GM12875 (cell line): ENCODE results near the gene SF3A2.

ENCODE experiments used
- H3K4me3 ChIP-seq: one replicate; pipeline ENCODE4 v1.5.1; 2011; ENCODE audit warnings: low read depth, low read length, control low read depth
- TF ChIP-seq, protein P1 (sequence below): IDR thresholded peaks from 2 replicates; pipeline ENCODE4 v1.5.1; 2011; ENCODE audit warnings: low read depth, mild to moderate bottlenecking, control low read depth, inconsistent platforms, low read length, moderate library complexity, borderline replicate concordance; ENCODE audit not compliant: insufficient read depth

SF3A2 gene

DNA sequence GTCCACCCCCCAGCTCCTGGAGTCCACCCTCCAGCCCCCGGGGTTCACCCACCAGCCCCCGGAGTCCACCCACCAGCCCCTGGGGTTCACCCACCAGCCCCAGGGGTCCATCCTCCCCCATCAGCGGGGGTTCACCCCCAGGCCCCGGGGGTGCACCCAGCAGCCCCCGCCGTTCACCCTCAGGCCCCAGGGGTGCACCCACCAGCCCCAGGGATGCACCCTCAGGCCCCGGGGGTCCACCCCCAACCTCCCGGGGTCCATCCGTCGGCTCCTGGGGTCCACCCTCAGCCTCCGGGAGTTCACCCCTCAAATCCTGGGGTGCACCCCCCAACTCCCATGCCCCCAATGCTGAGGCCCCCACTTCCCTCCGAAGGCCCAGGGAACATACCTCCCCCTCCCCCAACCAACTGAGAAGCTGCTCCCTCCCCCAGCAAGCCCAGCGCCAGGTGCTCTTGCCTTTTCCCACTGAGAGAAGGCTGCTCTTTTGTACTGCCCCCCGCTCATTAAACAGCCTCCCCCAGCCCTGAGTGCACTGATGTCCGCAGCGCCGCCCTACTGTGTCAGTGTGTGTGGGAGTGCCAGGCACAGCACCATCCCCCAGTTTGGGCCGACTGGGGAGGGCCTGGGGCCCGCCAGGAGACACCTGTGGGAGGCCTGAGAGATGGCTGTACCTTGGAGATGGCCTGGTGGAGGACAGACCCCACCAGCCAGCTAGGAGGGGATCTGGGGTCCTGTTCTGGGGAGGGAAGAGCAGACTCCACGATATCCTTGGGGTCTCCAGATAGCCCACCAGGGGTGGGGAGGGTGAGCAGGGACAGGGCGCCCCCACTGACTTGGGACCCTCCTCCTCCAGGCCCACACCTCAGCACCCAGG lies 11.7 kb downstream of the SF3A2 start:
- no peak overlapping the region for H3K4me3 ChIP-seq
- TF ChIP-seq, protein P1, sequence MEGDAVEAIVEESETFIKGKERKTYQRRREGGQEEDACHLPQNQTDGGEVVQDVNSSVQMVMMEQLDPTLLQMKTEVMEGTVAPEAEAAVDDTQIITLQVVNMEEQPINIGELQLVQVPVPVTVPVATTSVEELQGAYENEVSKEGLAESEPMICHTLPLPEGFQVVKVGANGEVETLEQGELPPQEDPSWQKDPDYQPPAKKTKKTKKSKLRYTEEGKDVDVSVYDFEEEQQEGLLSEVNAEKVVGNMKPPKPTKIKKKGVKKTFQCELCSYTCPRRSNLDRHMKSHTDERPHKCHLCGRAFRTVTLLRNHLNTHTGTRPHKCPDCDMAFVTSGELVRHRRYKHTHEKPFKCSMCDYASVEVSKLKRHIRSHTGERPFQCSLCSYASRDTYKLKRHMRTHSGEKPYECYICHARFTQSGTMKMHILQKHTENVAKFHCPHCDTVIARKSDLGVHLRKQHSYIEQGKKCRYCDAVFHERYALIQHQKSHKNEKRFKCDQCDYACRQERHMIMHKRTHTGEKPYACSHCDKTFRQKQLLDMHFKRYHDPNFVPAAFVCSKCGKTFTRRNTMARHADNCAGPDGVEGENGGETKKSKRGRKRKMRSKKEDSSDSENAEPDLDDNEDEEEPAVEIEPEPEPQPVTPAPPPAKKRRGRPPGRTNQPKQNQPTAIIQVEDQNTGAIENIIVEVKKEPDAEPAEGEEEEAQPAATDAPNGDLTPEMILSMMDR, result no peak

DNA sequence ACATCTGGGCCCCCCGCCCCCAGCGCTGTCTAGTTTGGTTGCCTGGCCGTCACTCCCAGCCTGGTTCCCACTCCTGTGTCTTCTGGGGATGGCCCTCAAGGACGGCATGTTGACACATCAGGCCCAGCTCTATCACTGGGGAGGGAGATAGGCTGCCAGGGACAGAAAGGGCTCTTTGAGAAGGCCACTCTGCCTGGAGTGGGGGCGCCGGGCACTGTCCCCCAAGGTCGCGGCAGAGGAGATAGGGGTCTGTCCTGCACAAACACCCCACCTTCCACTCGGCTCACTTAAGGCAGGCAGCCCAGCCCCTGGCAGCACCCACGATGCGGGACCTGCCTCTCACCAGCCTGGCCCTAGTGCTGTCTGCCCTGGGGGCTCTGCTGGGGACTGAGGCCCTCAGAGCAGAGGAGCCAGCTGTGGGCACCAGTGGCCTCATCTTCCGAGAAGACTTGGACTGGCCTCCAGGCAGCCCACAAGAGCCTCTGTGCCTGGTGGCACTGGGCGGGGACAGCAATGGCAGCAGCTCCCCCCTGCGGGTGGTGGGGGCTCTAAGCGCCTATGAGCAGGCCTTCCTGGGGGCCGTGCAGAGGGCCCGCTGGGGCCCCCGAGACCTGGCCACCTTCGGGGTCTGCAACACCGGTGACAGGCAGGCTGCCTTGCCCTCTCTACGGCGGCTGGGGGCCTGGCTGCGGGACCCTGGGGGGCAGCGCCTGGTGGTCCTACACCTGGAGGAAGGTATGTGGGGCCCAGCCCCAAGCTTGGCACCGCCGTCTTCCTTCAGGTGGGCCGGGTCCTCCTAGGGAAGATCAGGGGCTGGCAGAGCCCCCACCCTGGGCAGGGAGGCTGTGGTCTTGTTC lies 12.6 kb downstream of the SF3A2 start, which contains the start of gene AMH:
Gene AMH (plus strand): TSS at position 314 of the 857 bp plus-strand sequence. CDS start 10 bp downstream, at position 324.
- TF ChIP-seq, protein P1, result no peak
- no peak within 1 kb of the TSS for H3K4me3 ChIP-seq

DNA sequence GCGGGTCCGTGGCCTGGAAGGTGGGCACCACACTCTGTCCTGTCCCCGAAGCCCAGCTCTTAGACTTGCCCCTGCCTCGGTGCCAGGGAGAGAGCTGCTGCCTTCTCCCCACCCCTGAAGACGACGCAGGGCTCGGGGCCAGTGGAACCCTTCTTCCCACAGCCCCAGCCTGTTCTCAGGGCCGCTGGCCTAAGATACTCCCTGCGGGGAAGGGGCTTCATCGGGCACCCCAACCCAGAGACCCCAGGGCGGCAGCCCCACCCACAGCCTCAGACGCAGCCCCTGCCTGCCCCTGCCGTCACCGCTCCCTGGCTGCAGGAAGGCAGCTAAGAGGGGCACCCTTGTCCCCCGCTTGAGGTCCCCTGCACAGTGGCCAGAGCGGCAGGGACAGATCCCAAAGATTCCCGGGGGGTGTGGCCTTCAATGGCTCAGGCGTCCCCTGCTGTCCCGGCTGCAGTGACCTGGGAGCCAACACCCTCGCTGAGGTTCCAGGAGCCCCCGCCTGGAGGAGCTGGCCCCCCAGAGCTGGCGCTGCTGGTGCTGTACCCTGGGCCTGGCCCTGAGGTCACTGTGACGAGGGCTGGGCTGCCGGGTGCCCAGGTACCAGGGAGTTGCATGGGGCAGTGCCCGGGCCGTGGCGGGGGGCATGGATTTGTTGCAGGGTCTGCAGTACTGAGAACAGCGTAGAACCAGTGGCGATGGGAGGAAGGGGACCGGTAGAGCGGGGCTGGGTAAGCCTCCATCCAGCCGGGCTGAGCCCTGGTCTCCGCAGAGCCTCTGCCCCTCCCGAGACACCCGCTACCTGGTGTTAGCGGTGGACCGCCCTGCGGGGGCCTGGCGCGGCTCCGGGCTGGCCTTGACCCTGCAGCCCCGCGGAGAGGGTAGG lies 13.5 kb downstream of the SF3A2 start:
- TF ChIP-seq, protein P1, result no peak
- no peak overlapping the region for H3K4me3 ChIP-seq

DNA sequence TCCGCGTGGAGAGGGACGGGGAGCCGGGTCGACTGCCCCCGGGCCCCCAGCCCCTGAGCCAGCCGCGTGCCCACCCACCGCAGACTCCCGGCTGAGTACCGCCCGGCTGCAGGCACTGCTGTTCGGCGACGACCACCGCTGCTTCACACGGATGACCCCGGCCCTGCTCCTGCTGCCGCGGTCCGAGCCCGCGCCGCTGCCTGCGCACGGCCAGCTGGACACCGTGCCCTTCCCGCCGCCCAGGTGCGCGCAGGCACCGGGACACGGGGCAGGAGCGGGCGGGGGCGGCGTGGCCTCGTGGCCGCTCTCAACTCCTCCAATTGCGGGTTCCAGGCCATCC lies 14.1 kb downstream of the SF3A2 start:
- TF ChIP-seq, protein P1, result no peak
- H3K4me3 ChIP-seq, result no peak overlapping the region

DNA sequence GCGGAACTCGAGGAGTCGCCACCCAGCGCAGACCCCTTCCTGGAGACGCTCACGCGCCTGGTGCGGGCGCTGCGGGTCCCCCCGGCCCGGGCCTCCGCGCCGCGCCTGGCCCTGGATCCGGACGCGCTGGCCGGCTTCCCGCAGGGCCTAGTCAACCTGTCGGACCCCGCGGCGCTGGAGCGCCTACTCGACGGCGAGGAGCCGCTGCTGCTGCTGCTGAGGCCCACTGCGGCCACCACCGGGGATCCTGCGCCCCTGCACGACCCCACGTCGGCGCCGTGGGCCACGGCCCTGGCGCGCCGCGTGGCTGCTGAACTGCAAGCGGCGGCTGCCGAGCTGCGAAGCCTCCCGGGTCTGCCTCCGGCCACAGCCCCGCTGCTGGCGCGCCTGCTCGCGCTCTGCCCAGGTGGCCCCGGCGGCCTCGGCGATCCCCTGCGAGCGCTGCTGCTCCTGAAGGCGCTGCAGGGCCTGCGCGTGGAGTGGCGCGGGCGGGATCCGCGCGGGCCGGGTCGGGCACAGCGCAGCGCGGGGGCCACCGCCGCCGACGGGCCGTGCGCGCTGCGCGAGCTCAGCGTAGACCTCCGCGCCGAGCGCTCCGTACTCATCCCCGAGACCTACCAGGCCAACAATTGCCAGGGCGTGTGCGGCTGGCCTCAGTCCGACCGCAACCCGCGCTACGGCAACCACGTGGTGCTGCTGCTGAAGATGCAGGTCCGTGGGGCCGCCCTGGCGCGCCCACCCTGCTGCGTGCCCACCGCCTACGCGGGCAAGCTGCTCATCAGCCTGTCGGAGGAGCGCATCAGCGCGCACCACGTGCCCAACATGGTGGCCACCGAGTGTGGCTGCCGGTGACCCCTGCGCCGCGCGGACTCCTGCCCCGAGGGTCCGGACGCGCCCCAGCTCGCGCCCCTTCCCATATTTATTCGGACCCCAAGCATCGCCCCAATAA lies 14.8 kb downstream of the SF3A2 start:
- TF ChIP-seq, protein P1, result no peak
- no peak overlapping the region for H3K4me3 ChIP-seq
